ENCODE results near the gene MTO1.
"Not testable (repeated sequence)": the region's sequence is repeated elsewhere in the genome, so short reads cannot be mapped to it uniquely, and the experiment has no call there.

Gene MTO1

GRCh38 chr6:73477407-73477806, 15.9 kb downstream of the MTO1 start:
- Mint-ChIP-seq H3K9me3 (no peaks in the 10 kb centered on the region), H3K4me3 (no peak overlapping the region), H3K4me1 (ENCODE audit: low read depth) (peaks cover 1% of the 10 kb centered on the region), H3K27me3 (no peaks in the 10 kb centered on the region), H3K36me3 (ENCODE audit: low read depth) (peaks cover 57% of the 10 kb centered on the region), H3K27ac (no peak overlapping the region)

- Mint-ChIP-seq H3K9me3 (no peaks in the 10 kb centered on the region), H3K36me3 (ENCODE audit: low read depth) (peaks cover 75% of the 10 kb centered on the region), H3K4me3 (no peak overlapping the region), H3K4me1 (ENCODE audit: low read depth) (no peaks in the 10 kb centered on the region), H3K27ac (no peak overlapping the region), H3K27me3 (no peaks in the 10 kb centered on the region)
These were observed 20.4 kb downstream of the MTO1 start for GRCh38 chr6:73481969-73482368.

GRCh38 chr6:73484438-73484837, 22.9 kb downstream of the MTO1 start:
- peaks cover 81% of the 10 kb centered on the region for H3K36me3 Mint-ChIP-seq (ENCODE audit: low read depth)
- no peak overlapping the region for H3K4me3 Mint-ChIP-seq
- no peaks in the 10 kb centered on the region for H3K4me1 Mint-ChIP-seq (ENCODE audit: low read depth)
- no peaks in the 10 kb centered on the region for H3K9me3 Mint-ChIP-seq
- H3K27me3 Mint-ChIP-seq = no peaks in the 10 kb centered on the region
- no peak overlapping the region for H3K27ac Mint-ChIP-seq

DNA sequence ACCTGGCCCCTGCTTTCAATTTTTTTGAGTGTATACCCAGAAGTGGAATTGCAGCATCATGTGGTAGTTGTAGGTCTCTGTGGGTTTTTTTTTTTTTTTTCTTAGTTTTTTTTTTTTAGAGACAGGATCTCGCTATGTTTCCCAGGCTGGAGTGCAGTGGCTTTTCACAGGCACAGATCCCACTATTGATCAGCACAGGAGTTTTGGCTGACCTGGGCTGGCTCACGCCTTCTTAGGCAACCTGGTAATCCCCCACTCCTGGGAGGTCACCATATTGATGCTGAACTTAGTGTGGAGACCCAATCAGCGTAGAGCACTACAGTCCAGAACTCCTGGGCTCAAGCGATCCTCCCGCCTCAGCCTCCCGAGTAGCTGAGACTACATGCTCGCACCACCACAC, 25.9 kb downstream of the MTO1 start:
- Mint-ChIP-seq H3K27ac (no peak overlapping the region), H3K4me3 (no peak overlapping the region), H3K36me3 (ENCODE audit: low read depth) (peaks cover 82% of the 10 kb centered on the region), H3K9me3 (no peaks in the 10 kb centered on the region), H3K27me3 (no peaks in the 10 kb centered on the region), H3K4me1 (ENCODE audit: low read depth) (no peaks in the 10 kb centered on the region)

DNA sequence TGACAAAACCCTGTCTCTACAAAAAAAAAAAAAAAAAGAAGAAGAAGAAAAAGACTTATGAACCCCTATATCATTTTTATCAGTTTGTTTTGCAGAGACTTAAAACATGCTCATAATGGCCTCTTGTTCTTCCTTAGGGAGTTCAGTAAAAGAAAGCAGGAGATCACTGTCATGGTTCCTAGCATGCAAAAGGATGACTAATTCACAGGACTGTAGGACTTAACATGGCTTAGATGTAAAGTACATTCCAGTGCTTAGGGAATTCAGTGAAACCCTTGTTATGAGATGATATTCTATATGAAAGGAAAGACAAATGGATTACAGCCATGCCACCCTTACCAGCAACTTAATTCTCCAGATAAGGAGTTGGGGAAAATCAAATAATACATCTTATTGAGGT, 29.8 kb downstream of the MTO1 start:
- H3K4me3 Mint-ChIP-seq = no peak overlapping the region
- no peak overlapping the region for H3K27ac Mint-ChIP-seq
- peaks cover 64% of the 10 kb centered on the region for H3K36me3 Mint-ChIP-seq (ENCODE audit: low read depth)

GRCh38 chr6:73497915-73498314, 36.4 kb downstream of the MTO1 start:
- no peak overlapping the region for H3K4me3 Mint-ChIP-seq
- H3K27ac Mint-ChIP-seq = no peak overlapping the region
- no peaks in the 10 kb centered on the region for H3K27me3 Mint-ChIP-seq
- H3K4me1 Mint-ChIP-seq (ENCODE audit: low read depth) = no peaks in the 10 kb centered on the region
- no peaks in the 10 kb centered on the region for H3K9me3 Mint-ChIP-seq
- H3K36me3 Mint-ChIP-seq (ENCODE audit: low read depth) = peaks cover 47% of the 10 kb centered on the region

More for the DNA sequence above, 29.8 kb downstream of the MTO1 start:
- H3K4me1 Mint-ChIP-seq (ENCODE audit: low read depth) = no peaks in the 10 kb centered on the region
- H3K27me3 Mint-ChIP-seq = no peaks in the 10 kb centered on the region
- H3K9me3 Mint-ChIP-seq = no peaks in the 10 kb centered on the region

GRCh38 chr6:73503027-73503772, 41.7 kb downstream of the MTO1 start:
- H3K9me3 Mint-ChIP-seq = no peaks in the 10 kb centered on the region
- peaks cover 35% of the 10 kb centered on the region for H3K36me3 Mint-ChIP-seq (ENCODE audit: low read depth)
- no peak overlapping the region for H3K4me3 Mint-ChIP-seq
- H3K27me3 Mint-ChIP-seq = no peaks in the 10 kb centered on the region
- H3K4me1 Mint-ChIP-seq (ENCODE audit: low read depth) = no peaks in the 10 kb centered on the region
- H3K27ac Mint-ChIP-seq = peak overlapping the region; percentile 26

GRCh38 chr6:73504160-73504559, 42.6 kb downstream of the MTO1 start:
- no peak overlapping the region for H3K4me3 Mint-ChIP-seq
- H3K4me1 Mint-ChIP-seq (ENCODE audit: low read depth) = no peaks in the 10 kb centered on the region
- H3K36me3 Mint-ChIP-seq (ENCODE audit: low read depth) = peaks cover 29% of the 10 kb centered on the region
- no peaks in the 10 kb centered on the region for H3K27me3 Mint-ChIP-seq
- H3K27ac Mint-ChIP-seq = no peak overlapping the region
- no peaks in the 10 kb centered on the region for H3K9me3 Mint-ChIP-seq

DNA sequence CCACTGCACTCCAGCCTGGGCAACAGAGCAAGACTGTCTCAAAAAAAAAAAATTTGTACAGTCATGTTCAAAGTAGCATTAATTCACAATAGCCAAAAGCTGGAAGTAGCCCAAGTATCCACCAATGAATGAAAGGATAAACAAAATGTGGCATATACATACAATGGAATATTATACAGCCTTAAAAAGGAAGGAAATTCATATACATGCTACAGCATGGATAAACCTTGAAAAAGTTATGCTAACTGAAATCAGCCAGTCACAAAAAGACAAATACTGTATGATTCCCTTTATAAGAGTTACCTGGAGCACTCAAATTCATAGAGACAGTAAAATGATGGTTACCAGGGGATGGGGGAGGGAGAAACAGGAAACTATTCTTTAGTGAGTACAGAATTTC, 43.6 kb downstream of the MTO1 start:
- Mint-ChIP-seq H3K4me1 (ENCODE audit: low read depth) (no peaks in the 10 kb centered on the region), H3K4me3 (no peak overlapping the region)

DNA sequence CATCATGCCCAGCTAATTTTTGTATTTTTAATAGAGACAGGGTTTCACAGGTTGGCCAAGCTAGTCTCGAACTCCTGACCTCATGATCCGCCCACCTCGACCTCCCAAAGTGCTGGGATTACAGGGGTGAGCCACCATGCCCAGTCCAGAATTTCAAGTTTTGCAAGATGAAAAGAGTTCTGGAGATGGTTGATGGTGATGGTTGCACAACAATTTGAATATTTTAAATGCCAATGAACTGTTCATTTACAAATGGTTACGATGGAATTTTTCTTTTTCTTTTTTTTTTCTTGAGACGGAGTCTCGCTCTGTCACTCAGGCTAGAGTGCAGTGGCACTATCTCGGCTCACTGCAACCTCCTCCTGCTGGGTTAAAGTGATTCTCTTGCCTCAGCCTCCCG, 44.2 kb downstream of the MTO1 start:
- H3K36me3 Mint-ChIP-seq (ENCODE audit: low read depth) = peaks cover 21% of the 10 kb centered on the region
- H3K27me3 Mint-ChIP-seq; H3K4me3 Mint-ChIP-seq; H3K9me3 Mint-ChIP-seq; H3K27ac Mint-ChIP-seq; H3K4me1 Mint-ChIP-seq (ENCODE audit: low read depth): not testable (repeated sequence)

More for the DNA sequence above, 43.6 kb downstream of the MTO1 start:
- Mint-ChIP-seq H3K27me3 (no peaks in the 10 kb centered on the region), H3K36me3 (ENCODE audit: low read depth) (peaks cover 25% of the 10 kb centered on the region), H3K27ac (no peak overlapping the region), H3K9me3 (no peaks in the 10 kb centered on the region)

GRCh38 chr6:73506246-73506645, 44.7 kb downstream of the MTO1 start:
- Mint-ChIP-seq H3K27me3 (no peaks in the 10 kb centered on the region), H3K36me3 (ENCODE audit: low read depth) (peaks cover 15% of the 10 kb centered on the region), H3K4me3 (no peak overlapping the region), H3K9me3 (no peaks in the 10 kb centered on the region), H3K4me1 (ENCODE audit: low read depth) (no peaks in the 10 kb centered on the region), H3K27ac (no peak overlapping the region)

DNA sequence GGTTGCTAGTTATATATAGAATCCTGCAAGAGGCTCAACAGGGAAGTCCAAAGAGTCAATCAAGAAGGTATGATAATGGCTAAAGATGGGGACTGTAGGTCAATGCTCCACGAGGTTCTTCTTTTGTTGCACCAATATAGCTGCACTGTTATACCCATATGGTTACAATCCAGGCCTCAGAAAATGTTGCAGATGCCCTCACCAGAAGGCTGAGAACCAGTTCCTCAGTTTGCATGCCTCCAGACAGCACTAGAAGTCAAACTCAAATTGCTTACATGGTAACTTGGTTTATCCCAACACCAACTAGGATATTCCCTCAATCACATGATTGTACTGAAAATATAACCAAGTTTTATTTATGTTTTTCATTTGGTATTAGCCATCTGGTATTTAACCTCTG, 47.2 kb downstream of the MTO1 start:
- no peaks in the 10 kb centered on the region for H3K27me3 Mint-ChIP-seq
- H3K4me3 Mint-ChIP-seq = no peak overlapping the region
- H3K36me3 Mint-ChIP-seq (ENCODE audit: low read depth) = peaks cover 13% of the 10 kb centered on the region
- H3K4me1 Mint-ChIP-seq (ENCODE audit: low read depth) = no peaks in the 10 kb centered on the region
- no peak overlapping the region for H3K27ac Mint-ChIP-seq
- no peaks in the 10 kb centered on the region for H3K9me3 Mint-ChIP-seq

DNA sequence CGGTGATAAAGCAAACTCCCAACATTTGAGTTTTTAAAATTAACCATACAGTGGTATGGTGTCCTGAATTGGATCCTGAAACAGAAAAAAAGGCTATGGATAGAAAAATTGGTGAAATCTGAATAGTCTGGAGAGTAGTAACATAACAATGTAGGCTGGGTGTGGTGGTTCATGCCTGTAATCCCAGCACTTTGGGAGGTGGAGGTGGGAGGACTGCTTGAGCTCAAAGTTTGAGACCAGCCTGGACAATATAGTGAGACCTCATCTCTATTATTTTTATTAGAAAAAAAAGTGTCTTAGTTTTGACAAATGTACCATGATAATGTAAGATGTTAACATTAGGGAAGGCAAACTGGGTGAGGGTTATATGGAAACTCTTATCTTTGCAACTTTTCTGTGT, 48.3 kb downstream of the MTO1 start:
- peak overlapping the region; percentile 2 for H3K27ac Mint-ChIP-seq
- no peaks in the 10 kb centered on the region for H3K27me3 Mint-ChIP-seq
- peaks cover 4% of the 10 kb centered on the region for H3K4me1 Mint-ChIP-seq (ENCODE audit: low read depth)
- no peaks in the 10 kb centered on the region for H3K9me3 Mint-ChIP-seq
- H3K4me3 Mint-ChIP-seq = no peak overlapping the region
- peaks cover 9% of the 10 kb centered on the region for H3K36me3 Mint-ChIP-seq (ENCODE audit: low read depth)

- H3K36me3 Mint-ChIP-seq (ENCODE audit: low read depth) = peaks cover 29% of the 10 kb centered on the region
- no peaks in the 10 kb centered on the region for H3K9me3 Mint-ChIP-seq
- peaks cover 23% of the 10 kb centered on the region for H3K4me1 Mint-ChIP-seq (ENCODE audit: low read depth)
- no peaks in the 10 kb centered on the region for H3K27me3 Mint-ChIP-seq
- peak overlapping the region; percentile 43 for H3K27ac Mint-ChIP-seq
- no peak overlapping the region for H3K4me3 Mint-ChIP-seq
These were observed 50.3 kb downstream of the MTO1 start for GRCh38 chr6:73511796-73512195.

DNA sequence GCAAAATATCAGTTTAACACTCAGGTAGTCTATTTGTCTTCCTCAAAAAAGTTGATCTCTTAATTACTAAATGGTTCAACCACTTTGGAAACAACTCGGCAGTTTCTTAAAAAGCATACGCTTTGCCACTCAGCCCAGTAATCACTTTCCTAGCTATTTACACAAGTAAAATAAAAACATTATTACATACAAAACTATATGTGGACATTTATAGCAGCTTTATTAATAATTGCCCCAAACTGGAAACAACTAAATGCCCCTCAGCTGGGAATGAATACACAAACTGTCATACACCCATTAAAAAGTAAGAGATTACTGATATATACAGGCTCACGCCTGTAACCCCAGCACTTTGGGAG, 51.9 kb downstream of the MTO1 start:
- H3K27me3 Mint-ChIP-seq = no peaks in the 10 kb centered on the region
- peak overlapping the region; percentile 35 for H3K4me3 Mint-ChIP-seq
- peaks cover 37% of the 10 kb centered on the region for H3K4me1 Mint-ChIP-seq (ENCODE audit: low read depth)
- H3K9me3 Mint-ChIP-seq = no peaks in the 10 kb centered on the region
- H3K27ac Mint-ChIP-seq = peak overlapping the region; percentile 5
- H3K36me3 Mint-ChIP-seq (ENCODE audit: low read depth) = peaks cover 44% of the 10 kb centered on the region

GRCh38 chr6:73514746-73515110, 53.2 kb downstream of the MTO1 start:
- Mint-ChIP-seq H3K27ac (peak overlapping the region; percentile 100), H3K9me3 (no peaks in the 10 kb centered on the region), H3K4me1 (ENCODE audit: low read depth) (peaks cover 47% of the 10 kb centered on the region), H3K27me3 (peaks cover 4% of the 10 kb centered on the region), H3K4me3 (peak overlapping the region; percentile 99), H3K36me3 (ENCODE audit: low read depth) (peaks cover 56% of the 10 kb centered on the region)

Data from stimulated activated naive CD8-positive, alpha-beta T cell treated with anti-CD3 and anti-CD28 coated beads, Interleukin-15, Interleukin-2, amounts not matched to agents 100 ng/mL and 50 ng/mL, for 24 hours (primary cell).